CD4-positive, alpha-beta T cell treated with Interleukin-15 for 4 hours (primary cell): Measurements from ENCODE around the gene DPYSL4.

Source experiments
- DNase-seq: peaks from one replicate; pipeline ENCODE4 v3.0.0-alpha.2; 2020; ENCODE audit warnings: low spot score

DPYSL4 gene

DNA sequence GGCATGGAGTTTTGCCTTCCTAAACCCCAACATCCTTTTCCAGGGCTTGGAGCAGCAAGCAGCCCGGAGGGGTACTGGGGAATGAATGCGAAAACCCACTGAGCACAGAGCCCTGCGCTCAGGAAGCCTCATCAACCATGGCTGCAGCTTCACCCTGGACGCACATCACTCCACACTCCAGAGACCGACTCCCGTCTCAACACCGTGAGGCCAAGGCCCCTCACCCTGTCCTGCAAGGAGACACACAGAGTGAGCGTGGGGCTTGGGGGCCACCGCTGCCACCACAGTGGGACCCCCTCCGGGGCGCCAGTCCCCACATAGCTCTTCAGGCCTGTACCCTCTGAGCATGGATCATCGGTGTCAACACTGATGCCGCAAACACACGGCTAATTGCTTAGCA, 41.9 kb downstream of the DPYSL4 start:
- no peak for DNase-seq

DNA sequence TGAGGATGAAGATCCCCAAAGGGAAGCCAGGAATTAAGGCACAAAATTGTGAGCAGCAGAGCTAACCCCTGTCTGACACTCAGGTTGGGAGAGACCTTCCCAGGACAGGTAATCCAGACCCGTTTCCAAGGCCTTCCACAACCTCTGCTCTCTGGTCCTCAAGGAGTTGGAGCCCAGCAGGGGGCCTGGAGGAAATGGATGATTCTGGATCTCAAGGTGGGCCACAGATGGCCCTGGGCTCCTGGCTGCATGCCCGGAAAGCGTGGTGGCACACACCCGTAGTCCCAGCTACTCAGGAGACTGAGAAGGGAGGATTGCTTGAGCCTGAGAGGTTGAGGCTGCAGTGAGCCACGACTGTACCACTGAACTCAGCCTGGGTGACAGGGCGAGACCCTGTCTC, 42.3 kb downstream of the DPYSL4 start:
- no peak for DNase-seq

DNA sequence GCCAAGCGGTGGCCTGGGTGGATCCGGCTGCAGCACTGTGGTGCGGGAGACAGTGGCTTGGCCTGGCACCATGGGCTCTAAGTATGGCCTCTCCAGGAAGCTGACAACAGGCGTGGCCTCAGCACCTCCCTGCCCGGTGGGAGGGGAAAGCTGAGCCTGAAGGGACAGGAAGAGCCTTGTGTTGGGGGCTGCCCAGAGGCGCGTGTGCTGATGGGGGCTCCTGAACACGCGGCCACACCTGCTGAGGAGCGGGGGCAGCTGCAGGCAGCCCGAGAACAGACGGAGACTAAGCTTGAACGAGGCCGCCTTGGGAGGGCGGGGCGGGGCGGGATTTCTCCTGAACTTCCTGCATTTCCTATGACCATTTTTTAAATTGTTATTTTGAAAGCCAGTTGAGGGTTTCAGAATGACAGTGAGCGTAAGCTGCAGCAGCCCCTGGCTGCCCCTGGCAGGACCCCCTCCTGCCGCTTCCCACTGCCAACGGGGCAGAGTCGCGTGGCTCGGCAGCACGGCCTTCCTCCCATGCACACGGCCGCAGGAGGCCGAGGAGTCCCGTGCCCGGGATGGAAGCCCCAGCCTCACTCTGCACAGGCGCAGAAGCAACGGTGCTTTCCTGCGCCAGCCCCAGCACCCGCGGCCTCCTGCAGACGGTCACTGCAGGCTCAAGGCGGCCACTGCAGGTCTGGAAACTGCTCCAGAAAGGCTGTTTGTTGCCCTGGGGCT, 43.2 kb downstream of the DPYSL4 start:
- DNase-seq: peak; percentile 29

DNA sequence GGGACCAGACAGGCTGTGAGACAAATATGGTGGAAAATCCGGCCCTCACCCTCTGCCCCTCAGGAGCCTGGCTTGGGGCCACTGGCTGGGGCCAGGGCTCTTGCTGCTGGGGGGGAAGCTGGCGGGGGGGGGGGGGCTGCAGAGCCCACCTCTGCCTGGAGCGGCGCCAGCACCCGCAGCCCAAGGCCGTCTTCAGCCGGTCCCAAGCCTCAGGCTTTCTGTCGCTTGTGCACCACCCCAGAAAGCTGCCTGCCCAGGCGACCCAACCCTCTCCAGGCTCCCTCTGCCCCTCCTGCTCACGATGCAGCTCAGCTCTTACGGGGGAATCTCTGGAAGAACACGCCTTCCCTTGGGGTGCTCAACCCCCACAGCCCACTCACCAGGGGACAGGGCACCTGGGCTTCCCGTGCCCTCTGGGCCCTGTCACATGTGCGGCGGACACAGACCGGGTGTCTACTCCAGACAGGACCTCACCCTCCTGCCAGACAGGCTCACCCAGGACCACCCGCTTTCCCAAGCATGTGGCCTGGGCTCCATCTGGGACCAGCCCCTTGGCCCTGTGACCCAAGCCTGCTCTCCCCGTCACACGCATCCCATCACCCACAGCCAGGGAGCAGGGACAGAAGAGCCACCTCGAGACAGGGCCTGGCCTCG, 43.9 kb downstream of the DPYSL4 start:
- no peak for DNase-seq

DNA sequence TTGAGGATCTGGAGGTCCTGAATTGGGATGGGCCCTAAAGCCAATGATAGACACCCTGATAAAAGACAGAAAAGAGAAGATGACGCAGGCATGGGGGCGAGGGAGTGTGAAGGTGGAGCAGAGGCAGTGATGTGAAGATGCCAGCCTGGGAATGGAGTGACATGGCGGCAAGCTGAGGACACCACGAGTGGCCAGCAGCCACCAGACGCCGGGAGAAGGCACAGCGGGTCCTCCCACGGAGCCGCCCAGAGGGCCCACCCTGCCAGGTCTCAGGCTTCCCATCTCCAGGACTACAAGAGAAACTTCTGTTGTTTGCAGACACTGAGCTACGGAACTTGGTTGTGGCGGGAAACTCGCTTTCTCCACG, 44.9 kb downstream of the DPYSL4 start:
- DNase-seq: no peak

DNA sequence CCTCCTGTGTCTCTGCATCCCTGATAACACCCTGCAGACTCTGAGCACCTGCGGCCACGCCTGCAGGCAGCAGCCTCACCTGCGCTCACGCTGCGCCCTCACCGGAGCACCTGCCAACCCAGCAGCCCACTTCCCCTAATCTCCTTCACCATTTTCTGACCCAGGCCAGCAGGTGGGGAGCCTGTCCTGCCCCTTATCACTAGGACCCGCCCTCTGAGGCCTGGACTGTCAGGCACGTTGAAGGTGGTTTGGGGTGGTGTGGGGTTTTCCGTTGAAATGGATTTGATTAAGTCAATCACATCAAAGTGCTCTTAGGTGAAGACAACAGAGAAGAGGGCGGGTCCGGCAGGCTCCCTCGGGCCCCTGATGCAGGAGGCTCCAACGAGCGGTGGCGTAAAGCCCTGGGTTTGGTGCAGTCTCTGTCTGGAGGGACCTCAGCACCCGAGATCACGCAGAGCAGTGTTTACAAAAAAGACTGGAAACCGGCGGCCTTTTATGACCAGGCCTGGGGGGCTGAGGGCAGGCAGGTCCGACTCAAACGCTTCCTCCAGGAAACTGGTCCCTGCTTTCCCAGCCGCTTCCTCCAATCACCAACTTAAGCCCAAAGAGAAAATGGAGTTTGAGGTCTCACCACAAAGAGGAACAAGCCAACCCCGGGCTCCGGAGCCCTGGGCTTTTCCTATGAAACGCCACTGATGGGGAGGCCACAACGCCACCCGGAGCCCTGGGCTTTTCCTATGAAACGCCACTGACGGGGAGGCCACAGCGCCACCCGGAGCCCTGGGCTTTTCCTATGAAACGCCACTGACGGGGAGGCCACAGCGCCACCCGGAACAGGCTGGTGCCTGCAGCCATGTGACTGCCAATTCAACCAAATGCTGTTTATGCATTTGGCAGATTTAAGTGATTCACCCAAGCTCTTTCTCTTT, 45.5 kb downstream of the DPYSL4 start:
- DNase-seq: peak; percentile 18

DNA sequence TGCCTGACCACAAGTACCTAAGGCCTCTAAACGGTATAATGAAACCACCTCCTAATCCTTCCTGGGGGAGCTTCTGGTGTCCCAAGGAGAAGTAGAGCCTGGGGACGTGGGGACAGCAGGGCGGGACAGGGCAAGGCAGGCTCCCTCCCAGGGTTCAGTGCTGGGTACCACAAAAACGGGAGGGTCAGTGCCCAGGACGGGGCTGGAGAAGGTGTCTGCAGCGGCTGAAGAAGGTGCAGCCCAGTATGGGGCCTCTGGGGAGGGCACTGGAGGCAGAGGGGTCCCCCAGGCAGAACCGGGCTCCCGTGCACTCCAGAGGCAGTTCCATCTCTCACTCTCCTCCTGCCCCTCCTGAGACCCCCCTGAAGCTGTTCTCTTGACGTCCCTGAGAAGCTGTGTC, 46.2 kb downstream of the DPYSL4 start:
- no peak for DNase-seq

DNA sequence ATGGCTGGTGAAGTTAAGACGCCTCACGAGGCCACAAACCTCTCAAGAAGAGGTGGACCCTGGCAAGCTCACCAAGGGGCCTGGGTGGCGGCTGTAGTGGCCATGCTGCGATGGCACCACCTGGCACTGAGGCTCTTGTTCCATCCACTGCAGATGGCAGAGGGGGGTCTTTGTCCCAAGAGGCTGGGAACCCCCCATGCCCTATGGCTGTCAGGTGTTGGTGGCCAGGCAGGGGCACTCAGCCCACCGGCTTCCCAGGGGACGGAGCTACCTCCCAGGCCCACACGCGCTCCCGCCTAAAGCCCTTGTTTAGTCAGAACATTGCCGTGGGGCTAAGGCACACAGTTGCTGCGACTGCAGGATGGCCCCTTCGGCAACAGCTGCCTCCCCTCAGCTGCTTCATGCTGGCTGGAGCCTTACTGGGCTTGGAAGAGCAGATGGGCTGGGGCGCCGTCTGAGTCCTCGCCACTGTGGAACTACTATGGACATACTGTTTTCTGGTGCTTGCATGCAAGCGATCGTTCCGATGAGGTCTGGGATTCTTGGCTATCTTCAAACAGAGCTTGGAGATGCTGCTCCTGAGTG, 46.8 kb downstream of the DPYSL4 start:
- no peak for DNase-seq

DNA sequence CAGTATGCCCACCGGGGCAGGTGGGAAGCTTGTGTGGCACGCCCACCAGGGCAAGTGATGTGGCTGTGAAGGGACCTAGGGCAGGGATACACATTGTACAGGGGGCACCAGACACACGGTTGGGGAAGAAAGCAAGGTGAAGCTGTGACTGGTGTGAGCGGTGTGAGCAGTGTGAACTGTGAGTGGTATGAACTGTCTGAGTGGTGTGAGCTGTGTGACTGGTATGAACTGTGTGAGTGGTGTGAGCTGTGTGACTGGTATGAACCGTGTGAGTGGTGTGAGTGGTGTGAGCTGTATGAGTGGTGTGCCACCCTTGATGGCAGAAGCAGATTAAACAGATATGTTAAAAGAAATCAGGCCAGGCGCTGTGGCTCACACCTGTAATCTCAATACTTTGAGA, 48.1 kb downstream of the DPYSL4 start:
- DNase-seq: no peak

DNA sequence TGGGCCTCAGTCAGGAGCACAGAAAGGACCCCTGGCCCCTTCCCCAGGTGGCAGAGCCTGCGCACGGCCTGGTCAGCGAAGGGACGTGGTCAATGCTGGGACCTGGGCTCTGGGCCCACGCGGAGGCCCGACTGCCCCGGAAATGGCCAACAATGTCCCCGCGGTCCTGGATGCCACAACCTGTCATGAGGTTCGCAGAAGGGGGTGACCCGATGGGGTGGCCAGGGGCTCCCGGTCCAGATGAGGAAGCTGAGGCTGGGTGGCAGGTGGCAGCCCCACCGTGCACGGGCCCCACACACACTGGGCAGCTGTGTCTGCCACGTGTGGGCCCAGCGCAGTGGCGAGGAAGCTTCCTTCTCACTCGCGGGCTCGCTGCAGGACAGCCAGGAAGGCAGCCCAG, 49.4 kb downstream of the DPYSL4 start:
- no peak for DNase-seq

DNA sequence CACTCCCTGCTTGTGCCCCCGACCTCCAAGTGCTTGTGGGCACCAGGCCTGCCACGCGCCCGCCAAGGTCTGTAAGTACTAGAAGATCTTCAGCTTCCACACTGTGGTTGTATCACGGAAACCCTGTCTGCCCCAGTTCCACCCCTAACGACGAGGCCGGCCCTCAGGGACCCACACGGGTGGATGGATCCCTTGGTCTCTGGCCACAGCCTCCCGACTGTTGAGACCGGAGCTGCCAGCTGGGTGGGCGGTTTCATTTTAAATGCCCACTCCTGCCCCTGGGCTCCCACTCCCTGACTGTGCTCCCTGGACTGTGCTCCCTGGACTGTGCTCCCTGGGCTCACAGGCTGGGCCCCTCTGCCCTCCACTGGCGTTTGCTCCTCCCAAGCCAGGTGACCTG, 50.1 kb downstream of the DPYSL4 start:
- no peak for DNase-seq

DNA sequence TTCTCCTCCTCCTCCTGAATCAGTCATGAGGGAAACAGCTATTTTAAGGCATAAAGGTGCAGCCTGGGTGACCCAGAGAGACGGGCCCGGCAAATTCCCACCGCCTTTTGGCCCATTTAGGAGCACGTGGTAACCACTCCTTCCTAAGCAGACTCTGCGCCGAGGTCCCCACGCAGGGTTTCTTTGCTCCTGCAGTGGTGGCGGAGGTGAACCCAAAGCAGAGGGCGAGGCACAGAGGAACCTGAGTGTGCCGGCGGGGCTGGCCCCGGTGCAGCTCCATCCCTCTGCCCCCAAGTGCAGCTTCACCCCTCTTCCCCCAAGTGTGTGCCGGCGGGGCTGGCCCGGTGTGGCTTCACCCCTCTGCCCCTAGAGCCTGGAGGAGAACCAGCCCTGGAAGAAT, 50.6 kb downstream of the DPYSL4 start:
- no peak for DNase-seq

DNA sequence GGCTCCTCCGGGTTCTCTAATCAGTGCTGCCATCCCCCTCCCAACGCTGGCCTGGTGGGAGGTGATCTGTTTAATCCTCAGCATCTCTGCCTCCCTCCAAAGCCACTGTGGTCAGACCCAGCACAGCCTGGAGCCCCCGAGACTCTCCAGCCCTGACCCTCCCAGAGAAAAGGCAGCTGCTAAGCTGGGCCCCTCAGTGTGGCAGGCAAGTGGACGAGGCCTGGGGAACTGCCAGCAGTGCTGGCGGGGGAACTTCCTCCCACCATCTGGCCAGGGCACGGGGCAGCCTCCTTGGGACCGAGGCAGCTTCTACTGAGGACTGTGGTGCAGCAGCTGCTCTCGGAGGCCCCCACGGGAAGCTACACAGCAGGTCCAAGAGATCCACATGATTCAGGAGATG, 51.1 kb downstream of the DPYSL4 start:
- no peak for DNase-seq

DNA sequence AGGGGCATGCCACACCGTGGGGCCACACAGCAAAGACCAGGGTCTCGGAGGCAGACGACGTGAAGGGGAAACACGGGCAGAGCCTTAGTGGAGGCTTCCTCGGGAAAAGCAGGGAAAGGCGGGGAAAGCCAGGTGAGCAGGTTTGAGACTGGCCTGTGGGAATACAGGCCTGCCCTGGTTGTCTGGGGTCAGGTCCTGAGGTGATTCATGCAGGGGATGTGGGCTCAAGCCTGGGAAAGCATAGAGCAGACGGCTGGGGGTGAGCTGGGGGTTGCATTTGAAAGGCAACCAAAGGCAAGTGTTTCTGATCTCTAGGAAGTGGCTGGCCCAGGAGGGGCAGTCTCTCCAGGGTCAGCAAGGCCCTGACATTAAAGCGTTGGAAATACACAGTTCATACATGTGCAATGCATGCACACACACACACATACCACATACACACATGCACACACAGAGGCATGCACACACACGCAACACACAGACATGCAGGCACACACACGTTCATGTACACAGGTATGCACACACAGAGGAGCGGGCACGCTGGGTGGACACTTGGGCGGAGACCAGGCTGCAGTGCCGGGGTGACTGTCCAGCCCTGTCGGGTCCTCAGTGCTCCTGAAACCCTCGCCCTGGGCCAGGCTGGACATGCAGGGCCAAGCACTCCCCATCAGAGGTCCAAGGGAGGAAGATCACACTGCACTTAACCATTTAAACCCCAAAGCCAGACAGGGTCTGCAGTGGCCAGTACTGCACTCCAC, 51.8 kb downstream of the DPYSL4 start:
- DNase-seq: no peak

DNA sequence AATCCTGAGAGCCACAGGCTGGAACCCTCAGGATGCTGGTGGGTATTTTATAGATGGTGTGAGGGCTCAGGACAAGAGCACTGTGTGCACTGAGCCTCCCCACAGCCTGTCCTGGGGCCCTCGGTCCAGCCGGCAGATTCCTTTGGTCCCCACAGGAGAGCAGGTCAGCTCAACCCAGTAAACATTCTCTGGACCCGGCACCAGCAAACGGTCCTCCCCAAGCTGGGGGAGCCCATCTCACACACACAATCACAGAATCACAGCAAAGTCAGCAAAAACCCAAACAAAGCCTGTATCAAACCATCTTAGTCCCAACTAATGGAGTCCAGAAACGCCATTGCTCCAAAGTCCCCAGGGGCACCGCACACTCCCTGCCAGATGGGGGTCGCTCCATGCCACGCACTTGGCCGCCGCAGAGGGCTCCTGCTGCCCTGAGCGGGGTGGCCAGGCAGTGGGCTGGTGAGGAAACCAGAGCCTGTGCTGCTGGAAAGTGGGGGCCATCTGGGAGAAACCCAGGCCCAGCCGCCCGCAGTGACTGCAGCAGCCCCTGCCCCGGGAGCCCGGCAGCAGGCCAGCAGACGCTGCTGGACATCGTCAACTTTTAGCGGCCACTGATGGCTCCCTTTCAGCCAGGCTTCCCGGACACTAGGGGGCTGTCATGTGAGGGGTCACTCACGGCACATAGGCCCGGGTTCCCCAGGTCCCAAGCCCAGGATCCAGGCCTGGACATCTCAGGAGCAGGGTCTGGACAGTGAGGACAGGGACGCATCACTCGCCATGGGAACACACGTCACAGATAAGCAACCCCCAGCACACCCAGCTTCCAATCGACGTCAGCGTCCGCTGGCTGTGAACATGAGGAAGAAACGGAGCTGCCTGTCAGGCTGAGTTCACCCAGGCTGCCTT, 52.6 kb downstream of the DPYSL4 start:
- DNase-seq: no peak

DNA sequence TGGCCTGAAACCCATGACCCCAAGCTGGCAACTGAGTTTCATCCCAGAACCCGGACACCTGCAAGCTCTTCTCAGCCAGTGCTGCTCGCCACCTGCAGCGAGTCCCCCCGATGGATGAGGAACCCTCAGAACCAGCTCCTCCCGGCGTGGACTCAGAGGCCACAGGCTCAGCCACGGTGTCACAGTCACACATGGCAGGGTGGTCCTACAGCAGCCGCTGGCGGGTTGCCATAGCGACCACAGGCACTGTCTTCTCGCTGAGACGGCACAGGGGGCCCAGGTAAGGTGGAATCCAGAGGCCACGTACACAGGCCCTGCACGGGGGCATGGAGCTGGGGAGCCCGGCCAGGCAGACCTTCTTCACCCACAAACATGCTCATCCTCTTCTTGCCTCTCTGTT, 53.4 kb downstream of the DPYSL4 start:
- DNase-seq: no peak

DNA sequence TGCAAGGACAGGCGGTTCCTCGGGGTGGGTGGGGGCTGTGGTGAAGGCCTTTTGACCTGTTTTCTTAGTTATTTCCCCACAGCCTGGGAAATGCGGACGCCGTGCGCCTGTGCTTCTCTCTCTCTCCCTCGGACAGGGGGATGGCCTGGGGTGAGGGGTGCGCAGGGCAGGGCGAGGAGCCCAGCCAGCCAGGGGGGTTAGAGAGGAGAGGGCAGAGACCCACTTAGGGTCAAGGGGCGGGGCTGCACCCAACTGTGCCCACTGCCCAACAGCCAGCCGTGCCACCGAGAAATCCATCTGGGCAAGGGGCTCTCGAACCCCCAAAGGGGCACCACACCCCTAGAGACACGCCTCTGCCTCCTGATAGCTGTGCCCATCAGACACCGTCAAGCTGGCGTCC, 53.8 kb downstream of the DPYSL4 start:
- no peak for DNase-seq

DNA sequence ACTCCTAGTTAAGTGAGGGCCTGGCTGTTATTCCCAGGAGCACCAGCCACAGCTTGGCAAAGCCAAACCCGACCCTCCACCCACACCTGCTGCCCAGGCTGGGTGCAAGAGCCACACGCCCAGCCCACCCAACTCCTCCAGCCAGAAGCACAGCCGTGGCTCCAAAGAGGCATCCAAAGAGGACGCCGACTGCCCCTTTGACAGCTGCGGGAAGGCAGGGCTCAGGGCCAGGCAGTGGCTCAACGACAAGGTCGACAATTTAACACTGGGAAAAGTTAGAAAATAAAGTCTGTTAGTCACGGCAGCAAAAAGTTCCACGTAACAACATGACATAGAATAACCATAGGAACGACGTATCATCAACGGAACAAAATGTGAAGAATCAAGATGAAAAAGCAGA, 54.3 kb downstream of the DPYSL4 start:
- DNase-seq: no peak

DNA sequence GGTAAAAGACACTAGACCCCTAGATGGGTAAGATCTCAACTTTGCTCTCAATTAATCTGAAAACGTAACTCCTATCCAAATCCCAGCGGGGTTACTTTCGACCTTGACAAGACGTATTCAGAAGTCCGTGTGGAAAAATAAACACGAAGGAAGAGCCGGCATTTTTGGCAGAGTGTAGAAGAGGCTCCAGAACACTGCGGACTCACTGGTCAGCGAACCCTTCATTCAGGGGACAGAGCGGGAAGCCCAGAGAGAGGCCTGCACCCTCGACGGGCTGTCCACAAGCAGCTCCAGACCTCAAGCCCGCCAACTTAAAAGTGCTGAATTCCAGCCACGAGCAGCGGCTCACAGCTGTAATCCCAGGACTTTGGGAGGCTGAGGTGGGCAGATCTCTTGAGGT, 54.7 kb downstream of the DPYSL4 start:
- no peak for DNase-seq

DNA sequence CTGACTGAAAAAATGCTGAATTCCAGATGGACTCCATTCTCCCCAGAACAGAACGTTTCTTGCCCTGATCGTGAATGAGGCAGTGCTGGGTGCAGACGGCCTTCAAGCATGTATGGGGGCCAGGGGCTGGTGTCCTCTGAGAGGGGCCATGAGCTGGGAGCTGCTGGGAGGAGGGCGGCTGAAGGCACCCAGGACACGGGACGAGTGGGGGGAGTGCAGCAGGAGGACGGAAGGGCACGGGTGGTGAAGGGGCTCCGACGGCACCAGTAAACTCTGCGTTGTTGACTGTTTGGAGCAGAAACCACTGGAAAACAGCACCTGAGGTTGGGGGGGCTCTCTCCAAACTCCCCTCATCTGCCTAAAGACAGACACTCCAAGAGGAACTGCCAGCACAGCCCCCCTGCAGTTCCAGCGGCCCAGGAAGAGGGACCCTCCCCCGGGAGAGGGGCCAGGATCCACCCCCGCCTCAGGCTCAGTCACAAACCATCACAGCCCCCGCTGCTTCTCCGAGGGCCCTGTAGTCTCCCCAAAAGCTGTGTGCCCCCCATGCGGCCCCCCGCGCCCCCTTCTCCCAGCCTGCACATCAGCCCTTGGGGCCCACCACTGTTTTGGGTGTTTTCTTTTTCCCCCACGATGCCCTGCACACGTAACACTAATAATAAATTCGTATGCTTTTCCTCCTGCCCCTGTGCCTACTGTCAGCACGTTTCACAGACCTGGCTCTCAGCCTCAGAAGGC, 55.5 kb downstream of the DPYSL4 start:
- no peak for DNase-seq
